Liver (tissue), 3 donors: ENCODE results near the gene MTLN.
"Not testable (repeated sequence)": the region's sequence is repeated elsewhere in the genome, so short reads cannot be mapped to it uniquely, and the experiment has no call there.

Experiments
- CTCF ChIP-seq: fragments of 150-350 bp; IDR thresholded peaks from 2 replicates; pipeline ENCODE4 v1.5.1; 2017; ENCODE audit warnings: improper control_type of control experiment, low read depth, low read length; ENCODE audit not compliant: missing input control
- EGR1 ChIP-seq, 2 donors: IDR thresholded peaks; 2 replicates each; pipeline ENCODE4 v1.6.1; 2016 to 2018; ENCODE audit warnings: antibody characterized with exemption in 2 of 2, low read depth in 2 of 2
- FOXA1 ChIP-seq: IDR thresholded peaks from 2 replicates; pipeline ENCODE4 v1.6.1; 2016; ENCODE audit warnings: antibody characterized with exemption
- GABPA ChIP-seq, 2 donors: IDR thresholded peaks in 1 of 2; conservative IDR thresholded peaks in 1 of 2; 2 replicates each; pipeline ENCODE4 v1.6.1; 2016; ENCODE audit warnings: antibody characterized with exemption in 2 of 2, mild to moderate bottlenecking in 1 of 2, moderate library complexity in 1 of 2
- MAX ChIP-seq: IDR thresholded peaks from 2 replicates; pipeline ENCODE4 v1.6.1; 2016; ENCODE audit warnings: antibody characterized with exemption
- RAD21 ChIP-seq, 2 donors: IDR thresholded peaks; 2 replicates each; pipeline ENCODE4 v1.6.1; 2016; ENCODE audit warnings: antibody characterized with exemption in 2 of 2, mild to moderate bottlenecking in 2 of 2
- REST ChIP-seq: IDR thresholded peaks from 2 replicates; pipeline ENCODE4 v1.6.1; 2016; ENCODE audit warnings: antibody characterized with exemption, mild to moderate bottlenecking
- RXRA ChIP-seq, 2 donors: IDR thresholded peaks; 2 replicates each; pipeline ENCODE4 v1.6.1; 2017 to 2018; ENCODE audit warnings: antibody characterized with exemption in 2 of 2, mild to moderate bottlenecking in 1 of 2
- SP1 ChIP-seq: IDR thresholded peaks from 2 replicates; pipeline ENCODE4 v1.6.1; 2018; ENCODE audit warnings: antibody characterized with exemption, mild to moderate bottlenecking
- TAF1 ChIP-seq: conservative IDR thresholded peaks from 2 replicates; pipeline ENCODE4 v1.6.1; 2016; ENCODE audit warnings: antibody characterized with exemption, mild to moderate bottlenecking
- YY1 ChIP-seq: IDR thresholded peaks from 2 replicates; pipeline ENCODE4 v1.6.1; 2016; ENCODE audit warnings: antibody characterized with exemption, mild to moderate bottlenecking
- TF ChIP-seq, protein P1 (sequence below): IDR thresholded peaks from 2 replicates; pipeline ENCODE4 v1.6.1; 2016; ENCODE audit warnings: antibody characterized with exemption
- donor health status: healthy.
- donor health status: healthy.

DNA sequence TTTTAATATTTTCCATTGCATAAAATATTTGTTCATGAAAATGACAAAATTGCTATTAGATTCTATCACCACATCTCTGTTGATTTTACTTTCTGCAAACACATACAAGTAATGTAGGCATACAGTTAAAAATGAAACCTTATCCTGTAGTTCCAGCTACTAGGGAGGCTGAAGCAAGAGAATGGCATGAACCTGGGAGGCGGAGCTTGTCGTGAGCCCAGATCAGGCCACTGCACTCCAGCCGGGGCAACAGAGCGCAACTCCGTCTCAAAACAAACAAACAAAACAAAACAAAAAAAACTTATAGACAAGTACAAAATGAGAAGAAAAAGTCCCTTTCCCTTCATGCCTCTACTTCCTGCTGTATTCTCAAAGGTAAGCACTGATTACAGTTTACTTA, 22.2 kb upstream of the MTLN start:
- not testable (repeated sequence) for TF ChIP-seq CTCF; MAX; EGR1 (IDR thresholded peaks at IDR 0.05; ENCODE audit: low read depth in 2 of 2); YY1; SP1; REST; RXRA (IDR thresholded peaks at IDR 0.05); GABPA (IDR thresholded peaks at IDR 0.05 in 1 of 2, conservative IDR thresholded peaks at IDR 0.05 in 1 of 2); TAF1; RAD21 (IDR thresholded peaks at IDR 0.05); FOXA1
- TF ChIP-seq, protein P1, sequence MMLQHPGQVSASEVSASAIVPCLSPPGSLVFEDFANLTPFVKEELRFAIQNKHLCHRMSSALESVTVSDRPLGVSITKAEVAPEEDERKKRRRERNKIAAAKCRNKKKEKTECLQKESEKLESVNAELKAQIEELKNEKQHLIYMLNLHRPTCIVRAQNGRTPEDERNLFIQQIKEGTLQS, result not testable (repeated sequence)
